ENCODE results near the gene PCNP. TPM values are rescaled to one million over a fixed set of nuclear protein-coding genes. Genes with fewer than 3 reads are reported as not detected.

PCNP gene
- total and polyA plus RNA-seq, 9 of the 15 experiments (the other 6 are each of a cell fraction or from before 2014, with no cell fraction given) = 54.3 to 170 (median 150) TPM

DNA sequence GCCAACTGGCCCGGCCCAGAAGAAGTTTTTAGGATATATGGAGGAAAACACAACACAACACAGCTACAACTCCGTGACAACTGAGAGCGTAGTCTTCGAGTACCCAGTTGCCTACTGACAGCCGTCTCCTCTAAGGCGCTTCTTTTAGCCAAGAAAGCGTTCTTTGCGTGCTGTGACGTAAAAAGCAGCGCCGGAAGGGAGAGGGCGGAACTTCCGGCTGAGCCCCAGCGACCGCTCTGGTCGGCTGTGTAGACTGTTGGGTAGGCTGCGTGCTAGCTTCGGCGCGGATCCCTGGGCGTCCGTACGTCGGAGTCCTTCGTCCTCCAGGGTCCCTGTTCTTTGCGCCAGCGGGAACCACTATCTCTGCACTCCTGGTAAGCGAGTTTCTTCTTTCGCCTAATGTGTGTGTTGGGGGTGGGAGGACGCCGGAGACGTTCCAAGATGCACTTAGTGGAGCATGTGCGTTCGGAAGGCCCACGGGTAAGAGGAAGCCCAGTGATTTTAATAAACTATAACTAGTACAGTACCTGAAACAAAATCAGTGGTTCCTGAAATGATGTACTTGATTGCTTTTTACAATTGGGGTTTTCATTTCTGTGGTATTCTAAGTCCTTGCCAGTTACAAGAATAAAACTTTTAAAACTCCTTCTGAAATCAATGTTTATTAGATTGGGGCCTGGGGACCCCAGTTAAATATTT, 12.2 kb upstream of the PCNP start, which contains the start of gene TRMT10C (continued):
- TF ChIP-seq, protein P1, sequence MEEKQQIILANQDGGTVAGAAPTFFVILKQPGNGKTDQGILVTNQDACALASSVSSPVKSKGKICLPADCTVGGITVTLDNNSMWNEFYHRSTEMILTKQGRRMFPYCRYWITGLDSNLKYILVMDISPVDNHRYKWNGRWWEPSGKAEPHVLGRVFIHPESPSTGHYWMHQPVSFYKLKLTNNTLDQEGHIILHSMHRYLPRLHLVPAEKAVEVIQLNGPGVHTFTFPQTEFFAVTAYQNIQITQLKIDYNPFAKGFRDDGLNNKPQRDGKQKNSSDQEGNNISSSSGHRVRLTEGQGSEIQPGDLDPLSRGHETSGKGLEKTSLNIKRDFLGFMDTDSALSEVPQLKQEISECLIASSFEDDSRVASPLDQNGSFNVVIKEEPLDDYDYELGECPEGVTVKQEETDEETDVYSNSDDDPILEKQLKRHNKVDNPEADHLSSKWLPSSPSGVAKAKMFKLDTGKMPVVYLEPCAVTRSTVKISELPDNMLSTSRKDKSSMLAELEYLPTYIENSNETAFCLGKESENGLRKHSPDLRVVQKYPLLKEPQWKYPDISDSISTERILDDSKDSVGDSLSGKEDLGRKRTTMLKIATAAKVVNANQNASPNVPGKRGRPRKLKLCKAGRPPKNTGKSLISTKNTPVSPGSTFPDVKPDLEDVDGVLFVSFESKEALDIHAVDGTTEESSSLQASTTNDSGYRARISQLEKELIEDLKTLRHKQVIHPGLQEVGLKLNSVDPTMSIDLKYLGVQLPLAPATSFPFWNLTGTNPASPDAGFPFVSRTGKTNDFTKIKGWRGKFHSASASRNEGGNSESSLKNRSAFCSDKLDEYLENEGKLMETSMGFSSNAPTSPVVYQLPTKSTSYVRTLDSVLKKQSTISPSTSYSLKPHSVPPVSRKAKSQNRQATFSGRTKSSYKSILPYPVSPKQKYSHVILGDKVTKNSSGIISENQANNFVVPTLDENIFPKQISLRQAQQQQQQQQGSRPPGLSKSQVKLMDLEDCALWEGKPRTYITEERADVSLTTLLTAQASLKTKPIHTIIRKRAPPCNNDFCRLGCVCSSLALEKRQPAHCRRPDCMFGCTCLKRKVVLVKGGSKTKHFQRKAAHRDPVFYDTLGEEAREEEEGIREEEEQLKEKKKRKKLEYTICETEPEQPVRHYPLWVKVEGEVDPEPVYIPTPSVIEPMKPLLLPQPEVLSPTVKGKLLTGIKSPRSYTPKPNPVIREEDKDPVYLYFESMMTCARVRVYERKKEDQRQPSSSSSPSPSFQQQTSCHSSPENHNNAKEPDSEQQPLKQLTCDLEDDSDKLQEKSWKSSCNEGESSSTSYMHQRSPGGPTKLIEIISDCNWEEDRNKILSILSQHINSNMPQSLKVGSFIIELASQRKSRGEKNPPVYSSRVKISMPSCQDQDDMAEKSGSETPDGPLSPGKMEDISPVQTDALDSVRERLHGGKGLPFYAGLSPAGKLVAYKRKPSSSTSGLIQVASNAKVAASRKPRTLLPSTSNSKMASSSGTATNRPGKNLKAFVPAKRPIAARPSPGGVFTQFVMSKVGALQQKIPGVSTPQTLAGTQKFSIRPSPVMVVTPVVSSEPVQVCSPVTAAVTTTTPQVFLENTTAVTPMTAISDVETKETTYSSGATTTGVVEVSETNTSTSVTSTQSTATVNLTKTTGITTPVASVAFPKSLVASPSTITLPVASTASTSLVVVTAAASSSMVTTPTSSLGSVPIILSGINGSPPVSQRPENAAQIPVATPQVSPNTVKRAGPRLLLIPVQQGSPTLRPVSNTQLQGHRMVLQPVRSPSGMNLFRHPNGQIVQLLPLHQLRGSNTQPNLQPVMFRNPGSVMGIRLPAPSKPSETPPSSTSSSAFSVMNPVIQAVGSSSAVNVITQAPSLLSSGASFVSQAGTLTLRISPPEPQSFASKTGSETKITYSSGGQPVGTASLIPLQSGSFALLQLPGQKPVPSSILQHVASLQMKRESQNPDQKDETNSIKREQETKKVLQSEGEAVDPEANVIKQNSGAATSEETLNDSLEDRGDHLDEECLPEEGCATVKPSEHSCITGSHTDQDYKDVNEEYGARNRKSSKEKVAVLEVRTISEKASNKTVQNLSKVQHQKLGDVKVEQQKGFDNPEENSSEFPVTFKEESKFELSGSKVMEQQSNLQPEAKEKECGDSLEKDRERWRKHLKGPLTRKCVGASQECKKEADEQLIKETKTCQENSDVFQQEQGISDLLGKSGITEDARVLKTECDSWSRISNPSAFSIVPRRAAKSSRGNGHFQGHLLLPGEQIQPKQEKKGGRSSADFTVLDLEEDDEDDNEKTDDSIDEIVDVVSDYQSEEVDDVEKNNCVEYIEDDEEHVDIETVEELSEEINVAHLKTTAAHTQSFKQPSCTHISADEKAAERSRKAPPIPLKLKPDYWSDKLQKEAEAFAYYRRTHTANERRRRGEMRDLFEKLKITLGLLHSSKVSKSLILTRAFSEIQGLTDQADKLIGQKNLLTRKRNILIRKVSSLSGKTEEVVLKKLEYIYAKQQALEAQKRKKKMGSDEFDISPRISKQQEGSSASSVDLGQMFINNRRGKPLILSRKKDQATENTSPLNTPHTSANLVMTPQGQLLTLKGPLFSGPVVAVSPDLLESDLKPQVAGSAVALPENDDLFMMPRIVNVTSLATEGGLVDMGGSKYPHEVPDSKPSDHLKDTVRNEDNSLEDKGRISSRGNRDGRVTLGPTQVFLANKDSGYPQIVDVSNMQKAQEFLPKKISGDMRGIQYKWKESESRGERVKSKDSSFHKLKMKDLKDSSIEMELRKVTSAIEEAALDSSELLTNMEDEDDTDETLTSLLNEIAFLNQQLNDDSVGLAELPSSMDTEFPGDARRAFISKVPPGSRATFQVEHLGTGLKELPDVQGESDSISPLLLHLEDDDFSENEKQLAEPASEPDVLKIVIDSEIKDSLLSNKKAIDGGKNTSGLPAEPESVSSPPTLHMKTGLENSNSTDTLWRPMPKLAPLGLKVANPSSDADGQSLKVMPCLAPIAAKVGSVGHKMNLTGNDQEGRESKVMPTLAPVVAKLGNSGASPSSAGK (IDR thresholded peaks at IDR 0.05) = peak; percentile 82
- TF ChIP-seq NFE2 (IDR thresholded peaks at IDR 0.05; ENCODE audit: low read depth) (no peak), NELFE (IDR thresholded peaks at IDR 0.05; ENCODE audit: insufficient read depth, insufficient read length) (no peak), GABPB2 (CRISPR knock-in tag; conservative IDR thresholded peaks at IDR 0.05) (no peak), SNIP1 (IDR thresholded peaks at IDR 0.05; ENCODE audit: low read depth) (no peak), PCBP1 (IDR thresholded peaks at IDR 0.05; ENCODE audit: low read depth, low read length, poor library complexity, severe bottlenecking) (no peak), PHB (CRISPR knock-in tag; IDR thresholded peaks at IDR 0.05) (no peak), ZNF174 (CRISPR knock-in tag; IDR thresholded peaks at IDR 0.05) (no peak), MEIS2 (IDR thresholded peaks at IDR 0.05; ENCODE audit: partially characterized antibody) (no peak), MIER1 (IDR thresholded peaks at IDR 0.05; ENCODE audit: low read depth) (no peak), ZNF133 (CRISPR knock-in tag; IDR thresholded peaks at IDR 0.05) (no peak), ZSCAN29 (IDR thresholded peaks at IDR 0.05) (peak; percentile 86), ZNF583 (CRISPR knock-in tag; IDR thresholded peaks at IDR 0.05) (no peak)
- TF ChIP-seq, protein P2, sequence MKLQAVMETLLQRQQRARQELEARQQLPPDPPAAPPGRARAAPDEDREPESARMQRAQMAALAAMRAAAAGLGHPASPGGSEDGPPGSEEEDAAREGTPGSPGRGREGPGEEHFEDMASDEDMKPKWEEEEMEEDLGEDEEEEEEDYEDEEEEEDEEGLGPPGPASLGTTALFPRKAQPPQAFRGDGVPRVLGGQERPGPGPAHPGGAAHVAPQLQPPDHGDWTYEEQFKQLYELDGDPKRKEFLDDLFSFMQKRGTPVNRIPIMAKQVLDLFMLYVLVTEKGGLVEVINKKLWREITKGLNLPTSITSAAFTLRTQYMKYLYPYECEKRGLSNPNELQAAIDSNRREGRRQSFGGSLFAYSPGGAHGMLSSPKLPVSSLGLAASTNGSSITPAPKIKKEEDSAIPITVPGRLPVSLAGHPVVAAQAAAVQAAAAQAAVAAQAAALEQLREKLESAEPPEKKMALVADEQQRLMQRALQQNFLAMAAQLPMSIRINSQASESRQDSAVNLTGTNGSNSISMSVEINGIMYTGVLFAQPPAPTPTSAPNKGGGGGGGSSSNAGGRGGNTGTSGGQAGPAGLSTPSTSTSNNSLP (IDR thresholded peaks at IDR 0.05; ENCODE audit: borderline replicate concordance, low read depth, low read length) = no peak

All from K562 (cell line).